ENCODE data around the gene THSD7B. TPM values are rescaled to one million over a fixed set of nuclear protein-coding genes. Genes with fewer than 3 reads are reported as not detected.

Gene THSD7B
- total and polyA plus RNA-seq, 9 of the 15 experiments (the other 6 are each of a cell fraction or from before 2014, with no cell fraction given): not detected

- Histone ChIP-seq H3K4me2 (ENCODE audit: insufficient read depth, low read length) (no peak overlapping the region), H3K9me3 (replicated peaks; ENCODE audit: control insufficient read depth, insufficient read depth, low read depth, low read length) (no peaks in the 10 kb centered on the region), H3K27me3 (ENCODE audit: control insufficient read depth in 2 of 2, insufficient read depth in 2 of 2, low read length in 2 of 2) (no peaks in the 10 kb centered on the region), H3K27ac (ENCODE audit: extremely low read depth, low read depth, low read length) (no peak overlapping the region), H3K9ac (ENCODE audit: insufficient read depth in 1 of 2, low read depth in 2 of 2, low read length in 2 of 2) (no peak overlapping the region), H3K4me1 (replicated peaks in 1 of 2; ENCODE audit: control insufficient read depth in 2 of 2, insufficient read depth in 2 of 2, low read length in 2 of 2) (no peaks in the 10 kb centered on the region), H4K20me1 (replicated peaks; ENCODE audit: control insufficient read depth, insufficient read depth, low read length) (no peaks in the 10 kb centered on the region), H3K36me3 (ENCODE audit: control insufficient read depth, insufficient read depth, low read length) (no peaks in the 10 kb centered on the region), H3K79me2 (ENCODE audit: control insufficient read depth, insufficient read depth, low read length) (no peaks in the 10 kb centered on the region), H3K9me1 (ENCODE audit: control insufficient read depth, insufficient read depth, low read length) (no peaks in the 10 kb centered on the region), H3K4me3 (no peak overlapping the region), H2AFZ (ENCODE audit: low read depth, low read length) (no peak overlapping the region)
- intact Hi-C loops (cut with micrococcal nuclease): no loop called here
- in situ Hi-C loops (cut with MboI): no loop called here
- FAIRE-seq (no peak), ATAC-seq (no peak), DNase-seq (ENCODE audit: extremely low read depth in 1 of 4, low spot score in 3 of 4) (no peak)
- BruUV-seq (replicated peaks): no TSS peak
- 0% methylated on average over 4 of the region's 4 CpGs for WGBS (ENCODE audit: insufficient coverage, low coverage, missing lambda C conversion rate)
- ChIA-PET POLR2A (no interaction called here), CTCF (ENCODE audit: low intra/inter-chr PET ratio) (no interaction called here)
- TF ChIP-seq SMAD4 (CRISPR knock-in tag; conservative IDR thresholded peaks at IDR 0.05) (no peak), ZNF318 (IDR thresholded peaks at IDR 0.05; ENCODE audit: borderline replicate concordance in 1 of 2, low read depth in 1 of 2) (no peak)
- TF ChIP-seq, protein P1, sequence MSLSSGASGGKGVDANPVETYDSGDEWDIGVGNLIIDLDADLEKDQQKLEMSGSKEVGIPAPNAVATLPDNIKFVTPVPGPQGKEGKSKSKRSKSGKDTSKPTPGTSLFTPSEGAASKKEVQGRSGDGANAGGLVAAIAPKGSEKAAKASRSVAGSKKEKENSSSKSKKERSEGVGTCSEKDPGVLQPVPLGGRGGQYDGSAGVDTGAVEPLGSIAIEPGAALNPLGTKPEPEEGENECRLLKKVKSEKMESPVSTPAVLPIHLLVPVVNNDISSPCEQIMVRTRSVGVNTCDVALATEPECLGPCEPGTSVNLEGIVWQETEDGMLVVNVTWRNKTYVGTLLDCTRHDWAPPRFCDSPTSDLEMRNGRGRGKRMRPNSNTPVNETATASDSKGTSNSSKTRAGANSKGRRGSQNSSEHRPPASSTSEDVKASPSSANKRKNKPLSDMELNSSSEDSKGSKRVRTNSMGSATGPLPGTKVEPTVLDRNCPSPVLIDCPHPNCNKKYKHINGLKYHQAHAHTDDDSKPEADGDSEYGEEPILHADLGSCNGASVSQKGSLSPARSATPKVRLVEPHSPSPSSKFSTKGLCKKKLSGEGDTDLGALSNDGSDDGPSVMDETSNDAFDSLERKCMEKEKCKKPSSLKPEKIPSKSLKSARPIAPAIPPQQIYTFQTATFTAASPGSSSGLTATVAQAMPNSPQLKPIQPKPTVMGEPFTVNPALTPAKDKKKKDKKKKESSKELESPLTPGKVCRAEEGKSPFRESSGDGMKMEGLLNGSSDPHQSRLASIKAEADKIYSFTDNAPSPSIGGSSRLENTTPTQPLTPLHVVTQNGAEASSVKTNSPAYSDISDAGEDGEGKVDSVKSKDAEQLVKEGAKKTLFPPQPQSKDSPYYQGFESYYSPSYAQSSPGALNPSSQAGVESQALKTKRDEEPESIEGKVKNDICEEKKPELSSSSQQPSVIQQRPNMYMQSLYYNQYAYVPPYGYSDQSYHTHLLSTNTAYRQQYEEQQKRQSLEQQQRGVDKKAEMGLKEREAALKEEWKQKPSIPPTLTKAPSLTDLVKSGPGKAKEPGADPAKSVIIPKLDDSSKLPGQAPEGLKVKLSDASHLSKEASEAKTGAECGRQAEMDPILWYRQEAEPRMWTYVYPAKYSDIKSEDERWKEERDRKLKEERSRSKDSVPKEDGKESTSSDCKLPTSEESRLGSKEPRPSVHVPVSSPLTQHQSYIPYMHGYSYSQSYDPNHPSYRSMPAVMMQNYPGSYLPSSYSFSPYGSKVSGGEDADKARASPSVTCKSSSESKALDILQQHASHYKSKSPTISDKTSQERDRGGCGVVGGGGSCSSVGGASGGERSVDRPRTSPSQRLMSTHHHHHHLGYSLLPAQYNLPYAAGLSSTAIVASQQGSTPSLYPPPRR (CRISPR knock-in tag; IDR thresholded peaks at IDR 0.05; ENCODE audit: borderline replicate concordance): no peak
Measured at GRCh38 chr2:137287913-137288639, 522.7 kb downstream of the THSD7B start.

Measured in K562 (cell line).